GM12865 (cell line): ENCODE data around the gene RYR1.
A peak's percentile ranks its signal among the peaks of the same experiment; 100 is the strongest.

ENCODE experiments used
- DNase-seq: peaks from one replicate; pipeline ENCODE4 v3.0.0; 2010; ENCODE audit warnings: low read depth
- H3K4me3 ChIP-seq: 2 replicates; pipeline ENCODE4 v1.5.1; 2011; ENCODE audit warnings: mild to moderate bottlenecking, low read depth, low read length, control low read depth
- TF ChIP-seq, protein P1 (sequence below): IDR thresholded peaks from 2 replicates; pipeline ENCODE4 v1.5.1; 2011; ENCODE audit warnings: low read length, control low read depth, low read depth, inconsistent platforms; ENCODE audit not compliant: insufficient read depth; ENCODE audit errors: missing control alignments

Gene RYR1

DNA sequence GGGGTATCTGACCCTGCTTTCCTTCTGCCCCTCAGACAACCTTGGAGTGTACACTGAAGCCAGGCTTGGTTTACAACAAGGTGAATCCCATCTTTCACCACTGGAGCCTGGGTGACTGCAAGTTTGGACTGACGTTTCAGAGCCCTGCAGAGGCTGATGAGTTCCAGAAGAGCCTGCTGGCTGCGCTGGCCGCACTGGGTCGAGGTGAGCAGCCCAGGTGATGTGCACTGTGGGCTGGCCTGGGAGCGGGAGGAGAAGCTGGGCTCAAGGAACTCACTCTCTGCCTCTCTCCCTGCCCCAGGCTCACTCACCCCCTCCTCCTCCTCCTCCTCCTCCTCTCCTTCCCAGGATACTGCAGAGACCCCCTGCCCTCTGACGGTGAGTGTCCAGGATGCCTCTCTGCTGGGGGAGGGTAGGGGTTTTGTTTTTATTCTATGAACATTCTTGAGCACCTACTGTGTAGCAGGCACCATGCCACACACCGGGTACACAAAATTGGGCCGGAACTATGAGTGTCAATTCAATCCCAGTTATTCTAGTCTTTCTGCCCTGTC, 41.5 kb upstream of the RYR1 start:
- H3K4me3 ChIP-seq = no peak overlapping the region
- no peak for DNase-seq
- TF ChIP-seq, protein P1, sequence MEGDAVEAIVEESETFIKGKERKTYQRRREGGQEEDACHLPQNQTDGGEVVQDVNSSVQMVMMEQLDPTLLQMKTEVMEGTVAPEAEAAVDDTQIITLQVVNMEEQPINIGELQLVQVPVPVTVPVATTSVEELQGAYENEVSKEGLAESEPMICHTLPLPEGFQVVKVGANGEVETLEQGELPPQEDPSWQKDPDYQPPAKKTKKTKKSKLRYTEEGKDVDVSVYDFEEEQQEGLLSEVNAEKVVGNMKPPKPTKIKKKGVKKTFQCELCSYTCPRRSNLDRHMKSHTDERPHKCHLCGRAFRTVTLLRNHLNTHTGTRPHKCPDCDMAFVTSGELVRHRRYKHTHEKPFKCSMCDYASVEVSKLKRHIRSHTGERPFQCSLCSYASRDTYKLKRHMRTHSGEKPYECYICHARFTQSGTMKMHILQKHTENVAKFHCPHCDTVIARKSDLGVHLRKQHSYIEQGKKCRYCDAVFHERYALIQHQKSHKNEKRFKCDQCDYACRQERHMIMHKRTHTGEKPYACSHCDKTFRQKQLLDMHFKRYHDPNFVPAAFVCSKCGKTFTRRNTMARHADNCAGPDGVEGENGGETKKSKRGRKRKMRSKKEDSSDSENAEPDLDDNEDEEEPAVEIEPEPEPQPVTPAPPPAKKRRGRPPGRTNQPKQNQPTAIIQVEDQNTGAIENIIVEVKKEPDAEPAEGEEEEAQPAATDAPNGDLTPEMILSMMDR = no peak

DNA sequence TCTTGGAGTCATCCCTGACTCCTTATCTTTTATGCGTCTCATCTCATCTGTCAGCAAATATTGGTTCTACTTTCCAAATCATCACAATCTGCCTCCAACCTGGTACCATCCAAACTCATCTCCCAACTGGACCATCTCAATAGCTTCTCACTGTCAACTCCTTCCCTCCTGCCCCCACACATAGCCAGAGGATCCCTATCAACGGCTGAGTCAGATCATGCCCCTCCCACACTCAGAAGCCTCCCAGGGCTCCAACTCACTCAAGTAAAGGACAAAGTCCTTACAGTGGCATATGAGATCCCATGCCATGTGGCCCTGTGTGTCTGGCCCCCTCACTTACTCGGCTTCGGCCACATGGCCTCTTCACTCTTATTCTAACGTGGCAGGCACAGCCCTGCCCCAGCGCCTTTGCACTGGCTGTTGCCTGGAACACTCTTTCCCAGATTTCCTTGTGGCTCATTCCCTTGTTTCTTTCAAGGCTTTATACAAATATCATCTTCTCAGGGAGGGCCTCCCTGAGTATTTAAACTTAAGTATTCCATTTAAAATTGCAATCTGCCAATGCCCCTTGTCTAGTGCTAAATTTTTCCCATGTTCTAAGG, 40.7 kb upstream of the RYR1 start:
- no peak overlapping the region for H3K4me3 ChIP-seq
- TF ChIP-seq, protein P1 = no peak
- DNase-seq = no peak

DNA sequence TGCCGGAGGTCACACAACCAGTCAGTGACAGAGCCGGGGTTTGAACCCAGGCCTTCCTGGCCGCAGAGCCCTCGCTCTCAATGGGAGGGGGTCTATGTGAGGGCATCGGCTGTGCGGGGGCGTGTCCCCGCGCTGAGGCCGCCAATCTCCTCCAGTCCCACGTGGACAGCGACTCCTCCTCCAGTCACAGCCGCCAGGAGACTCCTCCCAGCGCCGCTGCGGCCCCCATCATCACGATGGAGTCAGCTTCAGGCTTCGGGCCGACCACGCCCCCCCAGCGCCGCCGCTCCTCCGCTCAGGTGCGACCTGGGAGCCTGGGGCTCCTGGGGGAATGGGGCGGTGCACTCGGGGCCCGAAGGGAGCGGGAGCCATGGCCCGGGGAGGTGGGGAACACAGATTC, 39.0 kb upstream of the RYR1 start:
- H3K4me3 ChIP-seq = no peak overlapping the region

DNA sequence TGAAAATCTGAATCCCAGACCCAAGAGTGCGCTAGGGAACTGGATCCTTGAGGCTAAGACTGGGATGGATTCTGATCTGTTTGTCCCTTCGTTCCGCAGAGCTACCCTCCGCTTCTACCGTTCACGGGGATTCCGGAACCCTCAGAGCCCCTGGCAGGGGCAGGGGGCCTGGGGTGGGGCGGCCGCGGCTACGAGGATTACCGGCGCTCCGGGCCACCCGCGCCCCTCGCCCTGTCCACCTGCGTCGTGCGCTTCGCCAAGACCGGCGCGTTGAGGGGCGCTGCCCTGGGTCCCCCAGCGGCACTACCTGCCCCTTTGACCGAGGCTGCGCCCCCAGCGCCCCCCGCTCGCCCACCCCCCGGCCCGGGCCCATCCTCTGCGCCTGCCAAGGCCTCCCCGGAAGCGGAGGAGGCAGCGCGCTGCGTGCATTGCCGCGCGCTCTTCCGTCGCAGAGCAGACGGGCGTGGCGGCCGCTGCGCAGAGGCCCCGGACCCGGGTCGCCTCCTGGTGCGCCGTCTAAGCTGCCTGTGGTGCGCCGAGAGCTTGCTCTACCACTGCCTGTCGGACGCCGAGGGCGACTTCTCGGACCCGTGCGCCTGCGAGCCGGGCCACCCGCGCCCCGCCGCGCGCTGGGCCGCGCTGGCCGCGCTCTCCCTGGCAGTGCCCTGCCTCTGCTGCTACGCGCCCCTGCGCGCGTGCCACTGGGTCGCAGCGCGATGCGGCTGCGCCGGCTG, 37.9 kb upstream of the RYR1 start:
- no peak overlapping the region for H3K4me3 ChIP-seq
- TF ChIP-seq, protein P1 = no peak
- DNase-seq = no peak

More for the DNA sequence above, 39.0 kb upstream of the RYR1 start:
- DNase-seq = peak; percentile 38
- TF ChIP-seq, protein P1 = no peak

DNA sequence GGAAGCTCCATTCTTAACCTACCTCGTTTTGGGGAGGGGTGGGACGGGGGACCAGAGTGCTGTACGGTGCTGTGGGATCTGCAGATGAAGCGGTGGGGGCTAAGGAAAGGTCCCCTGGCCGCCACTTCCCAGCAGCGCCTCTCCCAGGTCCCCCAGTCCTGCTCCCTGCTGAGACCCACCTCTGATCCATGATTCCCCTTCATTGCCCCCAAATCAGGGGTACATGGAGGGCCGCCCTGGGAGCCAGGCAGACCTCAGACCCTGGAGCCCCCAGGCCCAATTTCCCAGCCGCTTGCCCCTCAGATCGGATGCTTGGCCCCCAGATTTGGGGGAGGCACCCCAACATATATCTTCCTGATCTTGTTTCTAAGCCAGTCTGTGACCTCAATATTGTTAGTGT, 34.4 kb upstream of the RYR1 start:
- H3K4me3 ChIP-seq = no peak overlapping the region
- DNase-seq = no peak
- TF ChIP-seq, protein P1 = no peak

DNA sequence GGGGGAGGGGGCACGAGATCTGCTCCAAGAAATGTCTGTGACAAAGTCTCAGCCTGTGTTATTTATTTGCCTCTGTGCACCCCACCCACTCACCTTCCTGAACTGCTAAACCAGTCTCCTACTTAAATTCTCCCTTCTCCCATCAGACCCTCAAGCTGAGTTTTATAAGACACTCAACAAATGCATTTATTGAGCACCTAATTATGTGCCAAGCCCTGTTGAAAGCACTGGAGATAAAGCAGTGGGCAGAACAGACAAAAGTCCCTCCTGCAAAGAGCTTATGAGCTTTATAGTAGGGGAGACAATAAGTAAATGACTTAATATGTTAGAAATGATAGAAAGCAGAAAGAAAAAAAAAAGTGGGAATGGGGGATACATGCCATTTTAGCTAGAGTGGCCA, 34.0 kb upstream of the RYR1 start:
- no peak overlapping the region for H3K4me3 ChIP-seq
- TF ChIP-seq, protein P1 = no peak
- no peak for DNase-seq
